HG02943 (cell line): Measurements from ENCODE around the gene DTX2.
A peak's percentile ranks its signal among the peaks of the same experiment; 100 is the strongest.
"Not testable (repeated sequence)": the region's sequence is repeated elsewhere in the genome, so short reads cannot be mapped to it uniquely, and the experiment has no call there.

Source experiments
- ATAC-seq: cut with Tn5 transposase; IDR thresholded peaks from one replicate; pipeline ENCODE4 v1.9.1; 2021; ENCODE audit warnings: mild to moderate bottlenecking, low read depth, moderate library complexity; ENCODE audit not compliant: unreplicated experiment

DTX2 gene

DNA sequence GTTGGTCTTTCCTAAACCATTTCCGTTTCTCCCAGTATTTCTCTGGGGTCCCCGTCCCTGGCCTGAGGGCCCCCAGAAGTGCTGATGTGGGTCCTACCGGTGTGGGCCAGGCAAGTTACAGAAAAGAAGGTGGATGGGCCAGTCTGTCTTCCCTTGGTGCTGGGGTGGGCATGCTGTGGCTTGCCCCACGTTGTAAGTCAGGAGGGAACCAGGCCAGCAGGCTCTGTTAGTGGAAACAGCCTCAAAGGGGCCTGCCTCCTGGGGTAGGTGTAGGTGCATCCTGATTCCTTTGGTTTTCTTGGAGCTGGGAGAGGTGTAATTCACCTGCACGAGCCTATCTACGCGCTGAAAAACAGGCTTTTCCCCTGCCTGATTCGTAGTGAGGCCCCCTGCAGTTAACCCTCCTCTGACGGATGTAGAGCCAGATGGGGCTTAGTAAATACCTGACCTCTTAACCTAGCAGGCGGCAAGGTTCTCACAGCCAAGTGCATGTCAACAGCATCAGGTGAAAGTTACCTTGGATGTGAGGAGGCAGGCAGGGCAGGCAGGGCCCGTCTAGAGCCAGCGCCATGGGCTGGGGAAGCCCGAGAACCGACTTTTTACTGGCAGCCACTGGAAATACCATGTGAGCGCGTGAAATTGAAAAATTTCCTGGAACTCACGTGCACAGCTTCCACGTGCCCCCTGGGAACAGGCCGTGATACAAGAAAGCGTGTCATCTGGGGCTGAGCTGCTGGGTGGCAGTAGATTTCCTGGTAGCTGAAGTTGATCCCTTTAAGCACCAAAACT lies 24.5 kb downstream of the DTX2 start:
- ATAC-seq: peak; percentile 4

- peak; percentile 99 for ATAC-seq
These were observed 25.1 kb downstream of the DTX2 start for GRCh38 chr7:76486618-76487017.

DNA sequence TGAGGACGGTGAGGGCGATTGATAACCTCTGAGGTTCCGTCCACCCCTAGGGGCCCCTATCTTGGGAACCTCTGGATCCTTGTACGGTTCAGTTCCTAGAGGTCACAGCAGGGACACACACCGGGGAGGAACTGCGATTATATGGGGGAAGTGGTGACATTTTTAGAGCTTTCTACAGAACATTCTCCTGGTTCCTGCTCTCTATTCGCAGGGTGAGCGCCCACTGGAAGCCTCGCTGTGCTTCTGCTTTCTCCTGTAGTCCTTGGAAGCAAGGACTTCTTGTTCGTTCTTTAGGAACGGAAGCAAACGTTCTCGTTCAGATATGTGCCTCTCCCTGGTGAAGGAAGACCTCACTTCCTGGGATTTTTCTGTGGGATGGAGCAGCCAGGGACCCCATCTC lies 26.5 kb downstream of the DTX2 start:
- ATAC-seq: not testable (repeated sequence)

GRCh38 chr7:76492139-76492538 lies 30.6 kb downstream of the DTX2 start:
- ATAC-seq: not testable (repeated sequence)

DNA sequence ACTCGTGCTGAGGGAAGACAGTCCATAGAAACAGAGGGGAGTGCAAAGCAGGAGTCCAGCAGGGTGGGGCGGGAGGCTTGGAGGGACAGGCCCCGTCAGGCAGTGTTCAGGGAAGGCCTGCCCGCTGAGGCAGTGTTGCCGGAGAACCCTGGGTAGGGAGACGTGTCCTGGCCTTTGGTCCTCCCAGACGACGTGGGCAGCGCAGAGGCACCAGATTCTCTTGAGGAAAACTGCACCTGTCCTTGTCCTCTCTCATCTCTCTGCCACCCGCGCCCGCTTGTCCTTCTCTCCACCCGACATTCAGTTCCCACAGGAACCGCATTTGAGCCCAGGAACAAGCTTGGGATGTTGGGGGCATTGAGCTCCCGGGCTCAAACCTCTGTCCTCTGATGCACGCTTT lies 34.2 kb downstream of the DTX2 start:
- not testable (repeated sequence) for ATAC-seq

DNA sequence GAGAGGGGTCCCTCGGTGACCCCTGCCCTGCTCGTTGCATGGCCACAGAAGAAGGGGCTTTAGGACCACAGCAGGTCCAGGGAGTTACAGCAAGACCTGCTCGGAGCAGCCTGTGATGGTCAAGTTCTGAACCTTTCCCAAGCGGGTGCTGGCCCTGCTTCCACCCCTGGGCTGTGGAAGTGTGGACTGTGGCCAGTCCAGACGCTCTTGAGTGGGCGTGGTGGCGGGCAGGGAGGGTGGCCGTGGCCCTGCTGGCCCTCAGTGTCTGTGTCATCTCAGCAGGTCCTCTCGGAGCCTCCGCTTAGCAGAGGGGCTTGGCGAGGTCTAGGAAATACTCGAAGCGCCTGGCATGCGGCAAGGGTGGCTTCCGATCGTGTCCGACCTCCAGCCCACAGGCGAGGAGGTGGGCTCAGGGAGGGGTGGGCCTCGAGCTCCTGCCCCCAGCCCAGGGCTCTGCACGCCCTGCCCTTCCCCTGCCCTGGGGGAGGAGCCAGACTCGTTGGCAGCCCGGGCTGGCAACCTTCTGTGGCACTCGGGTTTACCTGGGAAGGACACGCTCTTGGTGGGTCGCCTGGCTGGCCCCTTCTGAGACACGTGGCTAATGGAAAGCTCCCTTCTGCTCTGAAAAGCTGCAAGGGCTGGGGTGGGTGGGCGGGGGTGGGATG lies 36.5 kb downstream of the DTX2 start:
- not testable (repeated sequence) for ATAC-seq

GRCh38 chr7:76498583-76499200 lies 37.2 kb downstream of the DTX2 start:
- not testable (repeated sequence) for ATAC-seq

DNA sequence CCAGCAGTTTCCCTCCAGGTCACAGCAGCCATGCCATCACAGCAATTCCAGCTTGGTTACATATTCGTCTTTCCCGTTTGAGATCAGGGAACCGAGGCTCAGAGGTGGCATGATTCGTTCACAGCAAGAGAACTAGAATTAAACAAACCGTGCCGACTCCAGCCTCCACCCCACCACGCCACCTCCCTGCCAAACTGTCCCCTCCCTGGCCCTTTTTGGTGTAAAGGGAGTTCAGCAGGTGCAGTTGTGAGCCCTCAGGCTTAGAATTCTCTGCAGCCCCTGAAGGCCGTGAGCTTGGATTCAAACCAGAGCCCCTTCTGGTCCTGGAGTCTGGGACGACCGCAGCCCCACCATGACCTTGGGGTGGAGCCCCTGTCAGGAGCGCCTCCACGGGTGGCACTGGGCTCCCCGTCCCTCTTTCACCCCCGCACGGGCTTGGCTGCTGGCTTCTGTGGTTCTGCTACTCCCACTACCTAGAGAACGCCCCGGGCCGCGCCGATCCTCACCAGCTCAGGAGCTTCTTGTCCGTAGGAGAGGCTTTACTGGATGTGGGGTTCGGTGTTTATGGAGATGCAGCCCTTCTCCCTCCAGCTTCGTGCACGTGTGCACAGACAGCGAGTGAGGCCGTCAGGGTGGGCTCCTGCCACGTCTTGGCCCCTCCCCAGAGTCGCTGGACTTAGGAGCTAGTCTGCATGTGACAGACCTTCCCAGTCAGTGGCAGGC lies 37.9 kb downstream of the DTX2 start:
- ATAC-seq: not testable (repeated sequence)

- ATAC-seq: not testable (repeated sequence)
These were observed 38.4 kb downstream of the DTX2 start for GRCh38 chr7:76499924-76500241.

DNA sequence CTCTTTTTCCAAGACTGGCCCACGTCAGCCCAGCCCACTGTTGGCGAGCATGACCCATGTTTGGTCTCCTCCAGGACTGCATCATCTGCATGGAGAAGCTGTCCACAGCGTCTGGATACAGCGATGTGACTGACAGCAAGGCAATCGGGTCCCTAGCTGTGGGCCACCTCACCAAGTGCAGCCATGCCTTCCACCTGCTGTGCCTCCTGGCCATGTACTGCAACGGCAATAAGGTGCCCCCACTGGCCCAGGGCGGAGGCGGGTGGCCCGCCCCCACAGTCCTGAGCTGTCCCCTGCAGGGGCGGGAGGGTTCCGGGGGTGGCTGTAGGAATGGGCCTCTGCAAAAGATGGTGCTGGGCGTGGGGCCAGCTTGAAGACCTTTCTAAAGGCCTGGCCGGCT lies 40.7 kb downstream of the DTX2 start:
- not testable (repeated sequence) for ATAC-seq

GRCh38 chr7:76502836-76503235 lies 41.3 kb downstream of the DTX2 start:
- not testable (repeated sequence) for ATAC-seq

- ATAC-seq: not testable (repeated sequence)
These were observed 41.7 kb downstream of the DTX2 start for GRCh38 chr7:76503244-76503643.

DNA sequence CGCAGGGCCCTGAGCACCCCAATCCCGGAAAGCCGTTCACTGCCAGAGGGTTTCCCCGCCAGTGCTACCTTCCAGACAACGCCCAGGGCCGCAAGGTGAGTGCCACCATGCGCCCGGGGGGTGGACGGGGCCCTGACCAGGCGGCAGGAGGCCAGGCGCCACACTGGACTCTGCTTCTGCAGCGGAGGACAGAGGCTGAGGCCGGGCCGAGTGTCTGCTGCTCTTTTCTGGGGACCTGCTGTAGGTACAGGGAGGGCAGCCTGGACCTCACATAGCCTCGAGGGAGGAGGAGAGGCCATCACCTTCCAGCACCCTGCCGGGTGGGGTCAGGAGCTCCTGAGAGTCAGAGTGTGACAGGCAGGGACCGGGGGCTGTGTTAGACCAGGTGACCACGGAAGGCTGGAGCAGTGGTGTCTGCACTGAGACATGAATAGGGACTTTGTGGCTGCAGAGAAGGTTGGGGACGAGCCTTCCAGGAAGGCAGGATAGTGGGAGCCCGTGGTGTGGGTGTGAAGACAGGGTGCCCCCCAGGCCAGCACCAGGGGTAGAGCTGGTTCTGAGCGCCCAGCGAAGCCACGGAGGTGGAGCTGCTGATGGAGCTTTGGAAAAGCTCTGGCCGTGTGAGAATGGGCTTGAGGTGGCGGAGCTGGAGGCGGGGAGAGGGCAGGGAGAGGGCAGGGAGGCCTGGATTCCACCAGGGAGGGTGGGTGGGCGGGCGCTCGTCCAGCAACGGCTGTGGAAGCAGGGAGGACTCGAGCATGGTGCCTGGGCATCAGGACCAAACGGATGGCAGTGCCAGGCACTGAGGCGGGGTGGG lies 43.0 kb downstream of the DTX2 start:
- ATAC-seq: not testable (repeated sequence)

- no peak for ATAC-seq
These were observed 43.9 kb downstream of the DTX2 start for GRCh38 chr7:76505168-76506080.

DNA sequence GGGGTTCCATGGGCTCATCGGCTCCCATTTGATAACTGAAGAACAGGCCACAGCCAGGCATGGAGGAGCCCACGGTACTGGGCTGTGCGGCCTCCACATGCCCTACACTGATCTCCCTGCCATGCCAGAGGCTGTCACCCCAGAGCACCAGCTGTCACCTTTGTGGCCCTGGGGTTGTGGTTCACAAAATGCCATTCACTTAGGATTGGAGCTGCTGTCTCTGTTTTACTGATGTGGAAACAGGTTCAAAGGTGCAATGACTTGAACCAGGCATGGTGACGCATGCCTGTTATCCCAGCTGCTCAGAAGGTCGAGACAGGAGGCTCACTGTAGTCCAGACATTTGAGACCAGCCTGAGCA lies 44.6 kb downstream of the DTX2 start:
- ATAC-seq: no peak

- not testable (repeated sequence) for ATAC-seq
These were observed 45.1 kb downstream of the DTX2 start for GRCh38 chr7:76506643-76507042.

- no peak for ATAC-seq
These were observed 46.4 kb downstream of the DTX2 start for GRCh38 chr7:76507723-76508406.
